Measurements from ENCODE around the gene ESRRA. TPM values are rescaled to one million over a fixed set of nuclear protein-coding genes. Genes with fewer than 3 reads are reported as not detected.

ESRRA gene
- total RNA-seq, 1 donor from 2014 or later: 42.3 TPM

GRCh38 chr11:64285885-64286800 lies 19.2 kb upstream of the ESRRA start:
- Mint-ChIP-seq H3K9me3 (ENCODE audit: unreplicated experiment) (no peaks in the 10 kb centered on the region), H3K27me3 (ENCODE audit: unreplicated experiment) (peaks cover 19% of the 10 kb centered on the region), H3K4me1 (ENCODE audit: unreplicated experiment) (peaks cover 10% of the 10 kb centered on the region), H3K36me3 (ENCODE audit: low read depth, unreplicated experiment) (peaks cover 17% of the 10 kb centered on the region), H3K27ac (ENCODE audit: unreplicated experiment) (peak overlapping the region; percentile 14), H3K4me3 (ENCODE audit: unreplicated experiment) (peak overlapping the region; percentile 87)
- TF ChIP-seq, protein P1, sequence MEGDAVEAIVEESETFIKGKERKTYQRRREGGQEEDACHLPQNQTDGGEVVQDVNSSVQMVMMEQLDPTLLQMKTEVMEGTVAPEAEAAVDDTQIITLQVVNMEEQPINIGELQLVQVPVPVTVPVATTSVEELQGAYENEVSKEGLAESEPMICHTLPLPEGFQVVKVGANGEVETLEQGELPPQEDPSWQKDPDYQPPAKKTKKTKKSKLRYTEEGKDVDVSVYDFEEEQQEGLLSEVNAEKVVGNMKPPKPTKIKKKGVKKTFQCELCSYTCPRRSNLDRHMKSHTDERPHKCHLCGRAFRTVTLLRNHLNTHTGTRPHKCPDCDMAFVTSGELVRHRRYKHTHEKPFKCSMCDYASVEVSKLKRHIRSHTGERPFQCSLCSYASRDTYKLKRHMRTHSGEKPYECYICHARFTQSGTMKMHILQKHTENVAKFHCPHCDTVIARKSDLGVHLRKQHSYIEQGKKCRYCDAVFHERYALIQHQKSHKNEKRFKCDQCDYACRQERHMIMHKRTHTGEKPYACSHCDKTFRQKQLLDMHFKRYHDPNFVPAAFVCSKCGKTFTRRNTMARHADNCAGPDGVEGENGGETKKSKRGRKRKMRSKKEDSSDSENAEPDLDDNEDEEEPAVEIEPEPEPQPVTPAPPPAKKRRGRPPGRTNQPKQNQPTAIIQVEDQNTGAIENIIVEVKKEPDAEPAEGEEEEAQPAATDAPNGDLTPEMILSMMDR (IDR thresholded peaks at IDR 0.05; ENCODE audit: unreplicated experiment): no peak
- DNase-seq (ENCODE audit: low spot score): no peak

DNA sequence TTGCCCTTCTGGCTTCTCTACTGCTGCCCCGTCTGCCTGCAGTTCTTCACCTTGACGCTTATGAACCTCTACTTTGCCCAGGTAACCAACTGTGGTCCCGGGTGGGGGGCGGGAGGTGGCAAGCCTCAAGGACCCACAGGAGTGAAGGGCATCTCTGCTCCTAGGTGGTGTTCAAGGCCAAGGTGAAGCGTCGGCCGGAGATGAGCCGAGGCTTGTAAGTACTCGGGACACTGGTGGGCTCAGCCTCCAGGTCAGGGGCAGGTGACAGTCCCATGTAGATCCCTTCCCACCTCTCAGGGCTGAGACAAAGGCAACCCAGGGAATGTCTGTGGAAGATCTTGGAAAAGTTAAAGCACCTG lies 18.5 kb upstream of the ESRRA start:
- peak overlapping the region; percentile 14 for H3K27ac Mint-ChIP-seq (ENCODE audit: unreplicated experiment)
- peak overlapping the region; percentile 87 for H3K4me3 Mint-ChIP-seq (ENCODE audit: unreplicated experiment)
- peaks cover 11% of the 10 kb centered on the region for H3K36me3 Mint-ChIP-seq (ENCODE audit: low read depth, unreplicated experiment)
- no peaks in the 10 kb centered on the region for H3K9me3 Mint-ChIP-seq (ENCODE audit: unreplicated experiment)
- TF ChIP-seq, protein P1 (IDR thresholded peaks at IDR 0.05; ENCODE audit: unreplicated experiment): no peak
- H3K27me3 Mint-ChIP-seq (ENCODE audit: unreplicated experiment): peaks cover 19% of the 10 kb centered on the region
- DNase-seq (ENCODE audit: low spot score): no peak
- peaks cover 10% of the 10 kb centered on the region for H3K4me1 Mint-ChIP-seq (ENCODE audit: unreplicated experiment)

DNA sequence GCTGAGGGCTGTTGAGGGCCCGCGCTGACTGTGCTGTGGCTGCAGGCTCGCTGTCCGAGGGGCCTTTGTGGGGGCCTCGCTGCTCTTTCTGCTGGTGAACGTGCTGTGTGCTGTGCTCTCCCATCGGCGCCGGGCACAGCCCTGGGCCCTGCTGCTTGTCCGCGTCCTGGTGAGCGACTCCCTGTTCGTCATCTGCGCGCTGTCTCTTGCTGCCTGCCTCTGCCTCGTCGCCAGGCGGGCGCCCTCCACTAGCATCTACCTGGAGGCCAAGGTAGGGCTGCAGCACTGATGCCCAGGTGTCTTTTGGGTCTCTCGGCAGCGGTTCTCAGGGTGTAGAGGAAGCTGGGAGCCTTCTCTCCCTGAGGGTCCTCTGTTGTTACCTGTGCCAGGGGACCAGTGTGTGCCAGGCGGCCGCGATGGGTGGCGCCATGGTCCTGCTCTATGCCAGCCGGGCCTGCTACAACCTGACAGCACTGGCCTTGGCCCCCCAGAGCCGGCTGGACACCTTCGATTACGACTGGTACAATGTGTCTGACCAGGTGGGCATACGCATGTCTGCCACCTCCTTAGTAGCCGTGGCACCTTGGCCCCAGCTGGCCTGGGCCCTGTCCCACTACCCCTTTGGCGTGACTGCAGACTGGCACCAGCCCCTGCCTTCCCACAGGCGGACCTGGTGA lies 17.5 kb upstream of the ESRRA start:
- TF ChIP-seq, protein P1 (IDR thresholded peaks at IDR 0.05; ENCODE audit: unreplicated experiment): no peak
- peaks cover 9% of the 10 kb centered on the region for H3K36me3 Mint-ChIP-seq (ENCODE audit: low read depth, unreplicated experiment)
- peaks cover 10% of the 10 kb centered on the region for H3K4me1 Mint-ChIP-seq (ENCODE audit: unreplicated experiment)
- DNase-seq (ENCODE audit: low spot score): no peak
- no peaks in the 10 kb centered on the region for H3K9me3 Mint-ChIP-seq (ENCODE audit: unreplicated experiment)
- H3K4me3 Mint-ChIP-seq (ENCODE audit: unreplicated experiment): no peak overlapping the region
- peaks cover 19% of the 10 kb centered on the region for H3K27me3 Mint-ChIP-seq (ENCODE audit: unreplicated experiment)
- no peak overlapping the region for H3K27ac Mint-ChIP-seq (ENCODE audit: unreplicated experiment)

DNA sequence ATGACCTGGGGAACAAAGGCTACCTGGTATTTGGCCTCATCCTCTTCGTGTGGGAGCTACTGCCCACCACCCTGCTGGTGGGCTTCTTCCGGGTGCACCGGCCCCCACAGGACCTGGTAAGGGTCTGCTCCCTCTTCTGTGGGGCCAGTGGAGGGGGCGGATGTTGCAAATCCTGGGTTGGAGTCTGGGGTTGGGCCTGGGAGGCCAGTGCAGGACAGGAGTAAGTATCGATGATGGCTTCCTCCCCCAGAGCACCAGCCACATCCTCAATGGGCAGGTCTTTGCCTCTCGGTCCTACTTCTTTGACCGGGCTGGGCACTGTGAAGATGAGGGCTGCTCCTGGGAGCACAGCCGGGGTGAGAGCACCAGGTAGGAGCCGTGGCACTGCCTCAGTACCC lies 17.0 kb upstream of the ESRRA start:
- Mint-ChIP-seq H3K27ac (ENCODE audit: unreplicated experiment) (no peak overlapping the region), H3K27me3 (ENCODE audit: unreplicated experiment) (peaks cover 22% of the 10 kb centered on the region), H3K4me1 (ENCODE audit: unreplicated experiment) (peaks cover 10% of the 10 kb centered on the region), H3K4me3 (ENCODE audit: unreplicated experiment) (no peak overlapping the region), H3K36me3 (ENCODE audit: low read depth, unreplicated experiment) (peaks cover 9% of the 10 kb centered on the region), H3K9me3 (ENCODE audit: unreplicated experiment) (no peaks in the 10 kb centered on the region)
- DNase-seq (ENCODE audit: low spot score): no peak
- TF ChIP-seq, protein P1 (IDR thresholded peaks at IDR 0.05; ENCODE audit: unreplicated experiment): no peak
